H1 (cell line): ENCODE results near the gene MACF1. TPM values are rescaled to one million over a fixed set of nuclear protein-coding genes. Genes with fewer than 3 reads are reported as not detected.

Source experiments
- CTCF ChIA-PET: fragments of 300-600 bp; sonication (Branson Sonifier 250); formaldehyde crosslinking; loops from one replicate; lab custom pipeline; 2021; ENCODE audit not compliant: partially characterized antibody; lab: Charles Lee
- POLR2A ChIA-PET: fragments of 300-600 bp; sonication (Branson Sonifier 250); formaldehyde crosslinking; loops from one replicate; lab custom pipeline; 2021; ENCODE audit warnings: inconsistent platforms; ENCODE audit not compliant: partially characterized antibody; lab: Charles Lee
- DNase-seq, 2 experiments: peaks; one replicate each; pipeline versions ENCODE4 v3.0.0 to v3.0.0-alpha.2; 2010 to 2022; ENCODE audit warnings: low spot score in 2 of 2, low read depth in 1 of 2, mixed read lengths in 1 of 2
- FAIRE-seq: peaks from 2 replicates; lab custom pipeline; 2011; peaks lifted over from hg19 to GRCh38; lab: Jason Lieb, UNC
- H2AFZ ChIP-seq: 2 replicates; pipeline ENCODE4 v1.8.1; 2012; ENCODE audit warnings: low read length, inconsistent platforms
- H2AK5ac ChIP-seq: 2 replicates; pipeline ENCODE4 v1.6.1; 2013; ENCODE audit warnings: low read depth, low read length
- H2BK120ac ChIP-seq: replicated peaks from 2 replicates; pipeline ENCODE3; 2013; ENCODE audit warnings: low read depth, low read length, inconsistent platforms
- H2BK12ac ChIP-seq: 2 replicates; pipeline ENCODE4 v1.6.1; 2013; ENCODE audit warnings: low read depth, low read length
- H2BK15ac ChIP-seq: 2 replicates; pipeline ENCODE4 v1.6.1; 2013; ENCODE audit warnings: low read length
- H2BK20ac ChIP-seq: 2 replicates; pipeline ENCODE4 v1.6.1; 2013; ENCODE audit warnings: low read length
- H2BK5ac ChIP-seq: 2 replicates; pipeline ENCODE4 v1.6.1; 2013; ENCODE audit warnings: low read depth, low read length
- H3K14ac ChIP-seq: 2 replicates; pipeline ENCODE4 v1.6.1; 2013; ENCODE audit warnings: inconsistent platforms; ENCODE audit not compliant: insufficient read length
- H3K18ac ChIP-seq: 2 replicates; pipeline ENCODE4 v1.6.1; 2013; ENCODE audit warnings: low read length; ENCODE audit errors: extremely low read depth
- H3K23ac ChIP-seq: 2 replicates; pipeline ENCODE4 v1.6.1; 2013; ENCODE audit warnings: inconsistent platforms; ENCODE audit not compliant: insufficient read length
- H3K23me2 ChIP-seq: 2 replicates; pipeline ENCODE4 v1.6.1; 2013; ENCODE audit warnings: low read depth, low read length
- H3K27ac ChIP-seq: 2 replicates; pipeline ENCODE4 v1.6.1; 2011; ENCODE audit warnings: low read depth, low read length, inconsistent platforms
- H3K27me3 ChIP-seq, 4 experiments: replicated peaks in 1 of 4; 1 replicate in 1 of 4; 2 replicates in 3 of 4; pipeline versions ENCODE4 v1.6.1 to v1.8.1; 2011 to 2013; ENCODE audit warnings: low read length in 3 of 4, mild to moderate bottlenecking in 3 of 4, inconsistent platforms in 2 of 4, mixed read lengths in 2 of 4, moderate library complexity in 1 of 4; ENCODE audit not compliant: control insufficient read depth in 3 of 4, insufficient read depth in 3 of 4; ENCODE audit errors: extremely low read depth in 1 of 4
- H3K36me3 ChIP-seq, 4 experiments: 2 replicates each; pipeline versions ENCODE4 v1.6.1 to v1.8.1; 2011 to 2013; ENCODE audit warnings: mild to moderate bottlenecking in 4 of 4, low read length in 3 of 4, moderate library complexity in 2 of 4, control low read depth in 1 of 4, inconsistent platforms in 1 of 4; ENCODE audit not compliant: insufficient read depth in 4 of 4, control insufficient read depth in 2 of 4
- H3K4ac ChIP-seq: replicated peaks from 2 replicates; pipeline ENCODE3; 2013; ENCODE audit warnings: low read length, low read depth, mixed read lengths, inconsistent platforms; ENCODE audit not compliant: insufficient read length
- H3K4me1 ChIP-seq, 4 experiments: replicated peaks in 1 of 4; 1 replicate in 1 of 4; 2 replicates in 3 of 4; pipeline versions ENCODE4 v1.6.1 to v1.8.1; 2011 to 2013; ENCODE audit warnings: low read length in 3 of 4, inconsistent platforms in 2 of 4, mixed read lengths in 1 of 4; ENCODE audit not compliant: insufficient read depth in 4 of 4, control insufficient read depth in 3 of 4
- H3K4me2 ChIP-seq, 2 experiments: 2 replicates each; pipeline versions ENCODE4 v1.6.1 to v1.8.1; 2011 to 2013; ENCODE audit warnings: low read depth in 2 of 2, low read length in 2 of 2, control low read depth in 1 of 2, inconsistent platforms in 1 of 2, mild to moderate bottlenecking in 1 of 2; ENCODE audit not compliant: insufficient read depth in 1 of 2
- H3K4me3 ChIP-seq, 4 experiments: fragments of 200-600, 300-600 bp in 1 of 4; sonication (generic), shearing (Covaris generic), sonication (Bioruptor Twin) in 1 of 4; 2 replicates each; pipeline versions ENCODE4 v1.5.1 to v1.8.1; 2011 to 2016; ENCODE audit warnings: low read length in 4 of 4, low read depth in 3 of 4, control low read depth in 2 of 4, inconsistent platforms in 2 of 4, mild to moderate bottlenecking in 2 of 4, mixed read lengths in 1 of 4, moderate library complexity in 1 of 4; ENCODE audit not compliant: insufficient read depth in 2 of 4; ENCODE audit errors: extremely low read depth in 1 of 4
- H3K56ac ChIP-seq: replicated peaks from 2 replicates; pipeline ENCODE3; 2013; ENCODE audit warnings: low read depth, mild to moderate bottlenecking, mixed read lengths, low read length, inconsistent platforms; ENCODE audit not compliant: insufficient read length
- H3K79me1 ChIP-seq: 2 replicates; pipeline ENCODE4 v1.6.1; 2013; ENCODE audit warnings: low read depth, low read length, control low read depth
- H3K79me2 ChIP-seq, 2 experiments: 2 replicates each; pipeline versions ENCODE4 v1.6.1 to v1.8.1; 2012 to 2013; ENCODE audit warnings: low read length in 2 of 2, mild to moderate bottlenecking in 2 of 2, inconsistent platforms in 1 of 2; ENCODE audit not compliant: insufficient read depth in 2 of 2, control insufficient read depth in 1 of 2
- H3K9ac ChIP-seq, 4 experiments: replicated peaks in 1 of 4; 1 replicate in 1 of 4; 2 replicates in 3 of 4; pipeline versions ENCODE4 v1.6.1 to v1.8.1; 2011 to 2013; ENCODE audit warnings: low read depth in 3 of 4, low read length in 3 of 4, control low read depth in 2 of 4, mild to moderate bottlenecking in 2 of 4, moderate library complexity in 2 of 4, inconsistent platforms in 1 of 4; ENCODE audit errors: extremely low read depth in 1 of 4
- H3K9me3 ChIP-seq, 2 experiments: 2 replicates each; pipeline versions ENCODE4 v1.6.1 to v1.8.1; 2012 to 2013; ENCODE audit warnings: mild to moderate bottlenecking in 2 of 2, moderate library complexity in 2 of 2, control low read depth in 1 of 2, inconsistent platforms in 1 of 2, low read depth in 1 of 2, low read length in 1 of 2, mixed read lengths in 1 of 2; ENCODE audit not compliant: insufficient read depth in 2 of 2
- H4K20me1 ChIP-seq, 2 experiments: replicated peaks in 1 of 2; 2 replicates each; pipeline versions ENCODE3 to v1.8.1; 2011 to 2013; ENCODE audit warnings: inconsistent platforms in 2 of 2, low read length in 2 of 2, mild to moderate bottlenecking in 1 of 2; ENCODE audit not compliant: insufficient read depth in 2 of 2, control insufficient read depth in 1 of 2
- H4K5ac ChIP-seq: 2 replicates; pipeline ENCODE4 v1.6.1; 2013; ENCODE audit warnings: low read length, low read depth, mixed read lengths, inconsistent platforms; ENCODE audit not compliant: insufficient read length
- H4K8ac ChIP-seq: 2 replicates; pipeline ENCODE4 v1.8.0; 2013; ENCODE audit warnings: mild to moderate bottlenecking, moderate library complexity, low read length, inconsistent platforms; ENCODE audit not compliant: insufficient read depth; ENCODE audit errors: extremely low read depth
- H4K91ac ChIP-seq: replicated peaks from 2 replicates; pipeline ENCODE3; 2013; ENCODE audit warnings: low read length, mixed read lengths, inconsistent platforms; ENCODE audit not compliant: insufficient read length
- BACH1 ChIP-seq: IDR thresholded peaks from 2 replicates; pipeline ENCODE4 v1.6.1; 2012; ENCODE audit warnings: low read length, improper control_type of control experiment
- CHD2 ChIP-seq: IDR thresholded peaks from 2 replicates; pipeline ENCODE4 v1.6.1; 2012; ENCODE audit warnings: low read length, improper control_type of control experiment
- MAX ChIP-seq: IDR thresholded peaks from 2 replicates; pipeline ENCODE4 v1.6.1; 2012; ENCODE audit warnings: inconsistent platforms
- POU5F1 ChIP-seq: IDR thresholded peaks from 2 replicates; pipeline ENCODE4 v1.6.1; 2011; ENCODE audit warnings: low read depth, mild to moderate bottlenecking, low read length, moderate library complexity
- RNF2 ChIP-seq: fragments of 200-900, 300-1000 bp; sonication (generic); IDR thresholded peaks from 2 replicates; pipeline ENCODE4 v1.7.1; 2016; ENCODE audit warnings: borderline replicate concordance, low read depth, mild to moderate bottlenecking, antibody characterized with exemption, low read length; ENCODE audit not compliant: poor library complexity, severe bottlenecking; ENCODE audit errors: missing control alignments
- SIRT6 ChIP-seq: IDR thresholded peaks from one replicate; pipeline ENCODE4 v1.7.1; 2012; ENCODE audit warnings: low read length, inconsistent platforms
- polyA plus RNA-seq, 7 experiments: library from polyadenylated mRNA; depleted of rRNA in 3 of 7; stranded (reverse) in 5 of 7; unstranded in 2 of 7; fragments of >200 nt in 5 of 7; fragments of 200-250 nt in 2 of 7; gene quantifications; 1 replicate in 5 of 7; 2 replicates in 1 of 7; 4 replicates in 1 of 7; pipeline versions ENCODE4 v1.2.1 to v1.2.3, GENCODE V29; 2011 to 2013; ENCODE audit warnings: missing spikeins in 2 of 7, mixed read lengths in 2 of 7
- total RNA-seq: library from RNA; stranded (reverse); fragmentation: NEBNext Ultra II Directional; extraction: Animal tissue kit (Norgen Biotek cat#: 25700); gene quantifications from 2 replicates; pipeline ENCODE4 v1.2.1, GENCODE V29; 2021

Gene MACF1
- total and polyA plus RNA-seq, 2 of the 8 experiments (the other 6 are each of a cell fraction or from before 2014, with no cell fraction given), result 59.8 to 285 TPM

- H3K27ac ChIP-seq, result no peak overlapping the region
Measured at GRCh38 chr1:39157304-39157703, 47.2 kb upstream of the MACF1 start.

More at GRCh38 chr1:39157304-39157703, 47.2 kb upstream of the MACF1 start:
- Histone ChIP-seq H3K27me3 (no peaks in the 10 kb centered on the region), H3K79me1 (no peaks in the 10 kb centered on the region; the same call in 1 of the 2 replicates), H3K4ac (no peak overlapping the region), H2BK15ac (no peak overlapping the region), H3K56ac (no peak overlapping the region), H2BK12ac (no peak overlapping the region), H3K4me2 (no peak overlapping the region; a peak in 1 of 4 replicates), H4K5ac (no peak overlapping the region)
- DNase-seq, result no peak
- TF ChIP-seq POU5F1, result no peak
- no peak for TF ChIP-seq CHD2
- no peak for TF ChIP-seq SIRT6
- TF ChIP-seq MAX, result no peak
- no peak for TF ChIP-seq BACH1
- no peak for TF ChIP-seq RNF2
- TF ChIP-seq, all 59 proteins: peak for 0
- H3K9me3 ChIP-seq, result no peaks in the 10 kb centered on the region
- no peak overlapping the region for H2AFZ ChIP-seq
- no peak overlapping the region for H2AK5ac ChIP-seq
- no peak overlapping the region for H2BK20ac ChIP-seq
- FAIRE-seq, result no peak
- H3K79me2 ChIP-seq, result peaks cover 25 to 91% of the 10 kb centered on the region in 2 experiments
- no peak overlapping the region for H4K8ac ChIP-seq
- peaks cover 0 to 10% of the 10 kb centered on the region in 2 experiments for H4K20me1 ChIP-seq
- no peak overlapping the region for H4K91ac ChIP-seq
- no peak overlapping the region for H3K23ac ChIP-seq
- no peak overlapping the region for H3K4me3 ChIP-seq
- no peak overlapping the region for H2BK120ac ChIP-seq
- no peak overlapping the region for H3K9ac ChIP-seq
- POLR2A ChIA-PET, result interaction anchor here (0.7 to 4.0 kb wide), 8 partner anchors 12 to 50 kb away, joined by 3 to 40 read pairs (median 10); no protein-coding TSS in a partner anchor
- H3K23me2 ChIP-seq, result peaks cover 10% of the 10 kb centered on the region
- H3K36me3 ChIP-seq, result no peaks in the 10 kb centered on the region
- H3K14ac ChIP-seq, result no peak overlapping the region
- H3K4me1 ChIP-seq, result peaks cover 13 to 45% (median 32%) of the 10 kb centered on the region in 4 experiments; a peak in 6 of 7 replicates
- CTCF ChIA-PET, result interaction anchor here (1.1 to 9.5 kb wide), 10 partner anchors 11 to 101 kb away, joined by 3 to 97 read pairs (median 6); no protein-coding TSS in a partner anchor
- H2BK5ac ChIP-seq, result peak overlapping the region; percentile 48; the same call in 1 of the 2 replicates
- H3K18ac ChIP-seq, result no peak overlapping the region
